ENCODE data around the gene WASF2.
"Not testable (repeated sequence)": the region's sequence is repeated elsewhere in the genome, so short reads cannot be mapped to it uniquely, and the experiment has no call there.

DNA sequence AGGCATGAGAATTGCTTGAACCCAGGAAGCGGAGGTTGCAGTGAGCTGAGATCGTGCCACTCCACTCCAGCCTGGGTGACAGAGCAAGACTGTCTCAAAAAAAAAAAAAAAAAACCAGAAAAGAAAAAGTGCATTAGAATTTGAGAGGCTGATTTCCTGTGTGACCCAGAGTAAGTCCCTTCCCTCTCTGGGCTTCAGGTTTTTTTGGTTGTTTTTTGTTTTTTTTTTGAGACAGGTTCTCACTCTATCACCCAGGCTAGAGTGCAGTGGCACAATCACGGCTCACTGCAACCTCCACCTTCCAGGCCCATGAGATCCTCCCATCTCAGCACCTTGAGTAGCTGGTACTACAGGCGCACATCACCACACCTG is 48.3 kb upstream of the WASF2 start:
- not testable (repeated sequence) for TF ChIP-seq CTCF, POLR2A (IDR thresholded peaks at IDR 0.05)

Data from breast epithelium (tissue), 3 donors.